HCT116 (cell line): Measurements from ENCODE around the gene TRAK1. TPM values are rescaled to one million over a fixed set of nuclear protein-coding genes. Genes with fewer than 3 reads are reported as not detected.

Experiments used
- ATAC-seq: fragments of 200-7000 bp; cut with Tn5 transposase; 2 replicates; pipeline ENCODE4 v1.9.1; 2020; ENCODE audit warnings: mild to moderate bottlenecking, moderate library complexity
- BruUV-seq: library from RNA; stranded (reverse); fragments of 400-500 nt; replicated peaks from 2 replicates; lab custom pipeline; 2021; lab: Mats Ljungman, UMichigan
- CTCF ChIA-PET: fragments of 300-600 bp; sonication (Branson Sonifier 250); formaldehyde crosslinking; loops from one replicate; lab custom pipeline; 2021; ENCODE audit warnings: antibody characterized with exemption; lab: Charles Lee
- POLR2A ChIA-PET: fragments of 300-600, 350-600 bp; sonication (Branson Sonifier 250); formaldehyde crosslinking; loops from one replicate; lab custom pipeline; 2021; ENCODE audit warnings: antibody characterized with exemption; lab: Charles Lee
- RAD21 ChIA-PET, 2 experiments: fragments of 300-600 bp; sonication (Branson Sonifier 250); formaldehyde crosslinking; loops; one replicate each; lab custom pipeline; 2023; ENCODE audit warnings: low total read pairs in 2 of 2; ENCODE audit not compliant: uncharacterized antibody in 2 of 2, unreplicated experiment in 2 of 2, low non-redundant PET in 1 of 2; lab: Charles Lee
- DNase-seq: peaks from one replicate; pipeline ENCODE4 v3.0.0-alpha.2; 2010; ENCODE audit warnings: low read depth, low spot score
- H2AFZ ChIP-seq: fragments of 200-600 bp; shearing (Covaris generic), sonication (generic); 2 replicates; pipeline ENCODE4 v1.6.1; 2017; ENCODE audit warnings: low read depth, mixed run types, mixed read lengths, antibody characterized with exemption, low read length; ENCODE audit not compliant: poor library complexity, severe bottlenecking
- H3K27ac ChIP-seq: 2 replicates; pipeline ENCODE4 v1.5.1; 2012; ENCODE audit warnings: low read depth, low read length
- H3K27me3 ChIP-seq: fragments of 200-600 bp; sonication (generic); 2 replicates; pipeline ENCODE4 v1.6.1; 2016; ENCODE audit warnings: mixed run types, low read length, mixed read lengths; ENCODE audit not compliant: insufficient read depth
- H3K36me3 ChIP-seq, 2 experiments: fragments of 200-500 bp in 1 of 2; fragments of 200-600 bp in 1 of 2; sonication (Bioruptor generic) in 1 of 2; sonication (generic) in 1 of 2; 2 replicates each; pipeline versions ENCODE4 v1.5.1 to v1.6.1; 2014 to 2016; ENCODE audit warnings: low read length in 2 of 2, inconsistent platforms in 1 of 2, mixed read lengths in 1 of 2, mixed run types in 1 of 2; ENCODE audit not compliant: insufficient read depth in 2 of 2, control insufficient read depth in 1 of 2
- H3K4me1 ChIP-seq, 2 experiments: fragments of 200-600 bp in 1 of 2; sonication (generic) in 1 of 2; 2 replicates each; pipeline versions ENCODE4 v1.5.1 to v1.6.1; 2012 to 2017; ENCODE audit warnings: low read length in 2 of 2, inconsistent platforms in 1 of 2, mild to moderate bottlenecking in 1 of 2, mixed read lengths in 1 of 2, mixed run types in 1 of 2, moderate library complexity in 1 of 2; ENCODE audit not compliant: insufficient read depth in 2 of 2, control insufficient read depth in 1 of 2
- H3K4me2 ChIP-seq: fragments of 200-600 bp; sonication (generic); 2 replicates; pipeline ENCODE4 v1.6.1; 2017; ENCODE audit warnings: mixed run types, low read length, mixed read lengths
- H3K4me3 ChIP-seq, 2 experiments: fragments of 200-600 bp in 1 of 2; sonication (generic) in 1 of 2; replicated peaks in 1 of 2; 2 replicates each; pipeline ENCODE4 v1.5.1; 2011 to 2016; ENCODE audit warnings: low read length in 2 of 2, control low read depth in 1 of 2, low read depth in 1 of 2, mild to moderate bottlenecking in 1 of 2, mixed read lengths in 1 of 2, mixed run types in 1 of 2
- H3K79me2 ChIP-seq: fragments of 200-600 bp; sonication (generic); 2 replicates; pipeline ENCODE4 v1.6.1; 2017; ENCODE audit warnings: mild to moderate bottlenecking, mixed run types, low read length, moderate library complexity, mixed read lengths; ENCODE audit not compliant: insufficient read depth
- H3K9ac ChIP-seq: fragments of 200-600 bp; sonication (generic); 2 replicates; pipeline ENCODE4 v1.6.1; 2016; ENCODE audit warnings: low read length, mixed read lengths
- H3K9me2 ChIP-seq: fragments of 200-600 bp; sonication (generic), shearing (Covaris generic); 2 replicates; pipeline ENCODE4 v1.6.1; 2017; ENCODE audit warnings: mixed run types, mild to moderate bottlenecking, moderate library complexity; ENCODE audit not compliant: insufficient read depth
- H3K9me3 ChIP-seq, 2 experiments: fragments of 200-500 bp in 1 of 2; fragments of 200-600 bp in 1 of 2; sonication (Bioruptor generic) in 1 of 2; sonication (generic) in 1 of 2; 2 replicates each; pipeline ENCODE4 v1.6.1; 2014 to 2017; ENCODE audit warnings: low read length in 2 of 2, mixed read lengths in 2 of 2, inconsistent platforms in 1 of 2, low read depth in 1 of 2, mild to moderate bottlenecking in 1 of 2, mixed run types in 1 of 2, moderate library complexity in 1 of 2; ENCODE audit not compliant: control insufficient read depth in 1 of 2, insufficient read depth in 1 of 2
- H4K20me1 ChIP-seq: fragments of 200-600 bp; sonication (generic), shearing (Covaris generic); 2 replicates; pipeline ENCODE4 v1.6.1; 2017; ENCODE audit warnings: mixed run types, mild to moderate bottlenecking, moderate library complexity; ENCODE audit not compliant: insufficient read depth
- ATF3 ChIP-seq: IDR thresholded peaks from 2 replicates; pipeline ENCODE4 v1.6.1; 2012
- CBX3 ChIP-seq: IDR thresholded peaks from 2 replicates; pipeline ENCODE4 v1.6.1; 2012; ENCODE audit warnings: low read depth
- EGR1 ChIP-seq: IDR thresholded peaks from 2 replicates; pipeline ENCODE4 v1.6.1; 2012; ENCODE audit warnings: low read depth
- ELF1 ChIP-seq: IDR thresholded peaks from 2 replicates; pipeline ENCODE4 v1.6.1; 2012; ENCODE audit warnings: low read depth, borderline replicate concordance
- EZH2 ChIP-seq: fragments of 200-600 bp; sonication (generic); IDR thresholded peaks from 2 replicates; pipeline ENCODE4 v1.6.1; 2017; ENCODE audit warnings: antibody characterized with exemption, mixed run types
- EZH2phosphoT487 ChIP-seq: fragments of 200-600 bp; IDR thresholded peaks from 2 replicates; pipeline ENCODE4 v1.6.1; 2018; ENCODE audit warnings: antibody characterized with exemption, borderline replicate concordance
- FOSL1 ChIP-seq: IDR thresholded peaks from 2 replicates; pipeline ENCODE4 v1.6.1; 2012; ENCODE audit warnings: low read depth
- JUND ChIP-seq: IDR thresholded peaks from 2 replicates; pipeline ENCODE4 v1.6.1; 2012
- POLR2A ChIP-seq: IDR thresholded peaks from 2 replicates; pipeline ENCODE4 v1.7.0; 2011; ENCODE audit warnings: borderline replicate concordance; ENCODE audit not compliant: insufficient read depth, insufficient read length; ENCODE audit errors: extremely low read depth
- POLR2AphosphoS5 ChIP-seq: IDR thresholded peaks from 2 replicates; pipeline ENCODE4 v1.6.1; 2011; ENCODE audit warnings: mild to moderate bottlenecking, low read depth, low read length, moderate library complexity
- SIN3A ChIP-seq: IDR thresholded peaks from 2 replicates; pipeline ENCODE4 v1.6.1; 2012; ENCODE audit warnings: low read depth
- SP1 ChIP-seq: IDR thresholded peaks from 2 replicates; pipeline ENCODE4 v1.6.1; 2012; ENCODE audit warnings: low read depth
- SRF ChIP-seq: IDR thresholded peaks from 2 replicates; pipeline ENCODE4 v1.6.1; 2012; ENCODE audit warnings: low read depth
- TCF7L2 ChIP-seq: IDR thresholded peaks from 2 replicates; pipeline ENCODE4 v1.7.0; 2011; ENCODE audit warnings: borderline replicate concordance, inconsistent platforms; ENCODE audit not compliant: insufficient read depth, insufficient read length; ENCODE audit errors: extremely low read depth
- YY1 ChIP-seq: IDR thresholded peaks from 2 replicates; pipeline ENCODE4 v1.6.1; 2011; ENCODE audit warnings: low read length, low read depth, moderate library complexity, mild to moderate bottlenecking; ENCODE audit not compliant: insufficient replicate concordance; ENCODE audit errors: extremely low read depth
- ZBTB33 ChIP-seq: IDR thresholded peaks from 2 replicates; pipeline ENCODE4 v1.6.1; 2011; ENCODE audit warnings: mild to moderate bottlenecking, low read length, moderate library complexity; ENCODE audit not compliant: insufficient replicate concordance; ENCODE audit errors: extremely low read depth
- ZFX ChIP-seq: fragments of 450-650 bp; IDR thresholded peaks from 2 replicates; pipeline ENCODE4 v1.6.1; 2017
- intact Hi-C: fragments of 100-400 bp; cut with micrococcal nuclease; formaldehyde crosslinking; loops from 2 replicates; pipeline ENCODE4 v1.10.0; 2022
- total RNA-seq: library from RNA; stranded (reverse); gene quantifications from one replicate; pipeline ENCODE4 v1.2.1, GENCODE V29; 2021; ENCODE audit not compliant: unreplicated experiment

Gene TRAK1
- total RNA-seq, 1 experiment from 2014 or later, result 25.9 TPM

- Histone ChIP-seq H3K4me2 (no peak overlapping the region), H4K20me1 (no peaks in the 10 kb centered on the region), H3K9ac (no peak overlapping the region), H3K27me3 (no peaks in the 10 kb centered on the region), H2AFZ (no peak overlapping the region), H3K79me2 (peaks cover 4% of the 10 kb centered on the region; the same call in 1 of the 2 replicates), H3K27ac (no peak overlapping the region), H3K9me2 (no peaks in the 10 kb centered on the region), H3K4me3 (no peak overlapping the region), H3K36me3 (no peaks in the 10 kb centered on the region), H3K9me3 (no peaks in the 10 kb centered on the region), H3K4me1 (peaks cover 2 to 9% of the 10 kb centered on the region in 2 experiments; a peak in 2 of 4 replicates)
- POLR2A ChIA-PET, result no interaction called here
- ATAC-seq (no peak), DNase-seq (no peak)
- TF ChIP-seq ELF1, result no peak
- TF ChIP-seq TCF7L2, result no peak
- no peak for TF ChIP-seq POLR2A
- no peak for TF ChIP-seq FOSL1
- TF ChIP-seq EZH2, result no peak
- TF ChIP-seq SRF, result no peak
- no peak for TF ChIP-seq ATF3
- intact Hi-C loops, result no loop called here
- BruUV-seq, result no TSS peak
- CTCF ChIA-PET, result interaction anchor here (0.8 kb wide), 1 partner anchor 19 kb away, joined by 3 read pairs; no protein-coding TSS in a partner anchor
- RAD21 ChIA-PET, result no interaction called here
Observed at GRCh38 chr3:42172047-42172654, 81.0 kb downstream of the TRAK1 start.

- Histone ChIP-seq H3K27ac (no peak overlapping the region), H3K9me2 (no peaks in the 10 kb centered on the region), H3K4me1 (peaks cover 2 to 21% of the 10 kb centered on the region in 2 experiments), H4K20me1 (no peaks in the 10 kb centered on the region), H2AFZ (no peak overlapping the region), H3K4me3 (no peak overlapping the region), H3K27me3 (no peaks in the 10 kb centered on the region), H3K9ac (no peak overlapping the region), H3K9me3 (no peaks in the 10 kb centered on the region), H3K4me2 (no peak overlapping the region), H3K36me3 (no peaks in the 10 kb centered on the region), H3K79me2 (peaks cover 4% of the 10 kb centered on the region; the same call in 1 of the 2 replicates)
- ATAC-seq, result no peak
- CTCF ChIA-PET, result no interaction called here
- RAD21 ChIA-PET, result no interaction called here
- intact Hi-C loops, result no loop called here
- DNase-seq, result no peak
- POLR2A ChIA-PET, result no interaction called here
- BruUV-seq, result no TSS peak
- no peak for TF ChIP-seq ZBTB33
- TF ChIP-seq YY1, result no peak
- no peak for TF ChIP-seq ATF3
- no peak for TF ChIP-seq POLR2A
- no peak for TF ChIP-seq ZFX
- TF ChIP-seq JUND, result no peak
- no peak for TF ChIP-seq EZH2
- TF ChIP-seq SRF, result no peak
- no peak for TF ChIP-seq CBX3
- no peak for TF ChIP-seq EGR1
- no peak for TF ChIP-seq ELF1
- TF ChIP-seq SIN3A, result no peak
- no peak for TF ChIP-seq SP1
- no peak for TF ChIP-seq EZH2phosphoT487
- TF ChIP-seq POLR2AphosphoS5, result no peak
Observed at GRCh38 chr3:42173307-42173706, 82.2 kb downstream of the TRAK1 start.
